ENCODE data around the gene SWSAP1. TPM values are rescaled to one million over a fixed set of nuclear protein-coding genes. Genes with fewer than 3 reads are reported as not detected.

Gene SWSAP1
- total RNA-seq, 4 donors from 2014 or later, result 1.6 to 3.7 (median 2.6) TPM

- Histone ChIP-seq H3K27ac (no peak overlapping the region), H3K36me3 (no peaks in the 10 kb centered on the region), H3K4me1 (peaks cover 51% of the 10 kb centered on the region), H3K27me3 (peaks cover 21% of the 10 kb centered on the region), H3K4me3 (peak overlapping the region; percentile 46), H3K9me3 (no peaks in the 10 kb centered on the region)
- WGBS, result under 1% methylated on average over 39 of the region's 65 CpGs
- no peak for TF ChIP-seq POLR2AphosphoS5 (IDR thresholded peaks at IDR 0.05)
- TF ChIP-seq, protein P1, sequence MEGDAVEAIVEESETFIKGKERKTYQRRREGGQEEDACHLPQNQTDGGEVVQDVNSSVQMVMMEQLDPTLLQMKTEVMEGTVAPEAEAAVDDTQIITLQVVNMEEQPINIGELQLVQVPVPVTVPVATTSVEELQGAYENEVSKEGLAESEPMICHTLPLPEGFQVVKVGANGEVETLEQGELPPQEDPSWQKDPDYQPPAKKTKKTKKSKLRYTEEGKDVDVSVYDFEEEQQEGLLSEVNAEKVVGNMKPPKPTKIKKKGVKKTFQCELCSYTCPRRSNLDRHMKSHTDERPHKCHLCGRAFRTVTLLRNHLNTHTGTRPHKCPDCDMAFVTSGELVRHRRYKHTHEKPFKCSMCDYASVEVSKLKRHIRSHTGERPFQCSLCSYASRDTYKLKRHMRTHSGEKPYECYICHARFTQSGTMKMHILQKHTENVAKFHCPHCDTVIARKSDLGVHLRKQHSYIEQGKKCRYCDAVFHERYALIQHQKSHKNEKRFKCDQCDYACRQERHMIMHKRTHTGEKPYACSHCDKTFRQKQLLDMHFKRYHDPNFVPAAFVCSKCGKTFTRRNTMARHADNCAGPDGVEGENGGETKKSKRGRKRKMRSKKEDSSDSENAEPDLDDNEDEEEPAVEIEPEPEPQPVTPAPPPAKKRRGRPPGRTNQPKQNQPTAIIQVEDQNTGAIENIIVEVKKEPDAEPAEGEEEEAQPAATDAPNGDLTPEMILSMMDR (IDR thresholded peaks at IDR 0.05), result peak; percentile 9 to 69
- peak in 1 of 2 donors; percentile 75 for DNase-seq (ENCODE audit: low spot score in 2 of 2)
Measured at GRCh38 chr19:11382898-11383705, 8.6 kb downstream of the SWSAP1 start.

DNA sequence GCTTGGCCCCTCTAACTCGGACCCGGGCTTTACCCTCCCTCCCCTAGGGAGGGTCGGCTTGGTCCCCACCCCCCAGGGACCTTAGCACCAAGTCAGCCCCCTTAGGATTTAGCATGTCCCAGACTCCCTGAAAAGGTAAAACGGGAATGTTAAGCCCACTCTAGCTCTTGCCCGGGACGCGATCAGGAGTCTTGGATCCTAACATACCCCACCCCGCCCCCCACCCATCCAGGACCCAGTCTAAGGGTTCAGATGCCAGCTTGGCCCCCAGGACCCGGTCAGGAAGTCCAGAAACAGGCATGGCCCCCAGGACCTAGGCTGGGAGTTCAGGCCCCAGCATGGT lies 9.2 kb downstream of the SWSAP1 start:
- Histone ChIP-seq H3K4me1 (peaks cover 46% of the 10 kb centered on the region), H3K9me3 (no peaks in the 10 kb centered on the region), H3K4me3 (peak overlapping the region; percentile 46), H3K27ac (no peak overlapping the region), H3K27me3 (peaks cover 21% of the 10 kb centered on the region), H3K36me3 (no peaks in the 10 kb centered on the region)
- TF ChIP-seq EP300 (IDR thresholded peaks at IDR 0.05) (no peak), POLR2A (IDR thresholded peaks at IDR 0.05) (no peak), POLR2AphosphoS5 (IDR thresholded peaks at IDR 0.05) (no peak)
- TF ChIP-seq, protein P1 (IDR thresholded peaks at IDR 0.05), result no peak
- no peak for DNase-seq (ENCODE audit: low spot score in 2 of 2)
- 0% methylated on average over 7 of the region's 9 CpGs for WGBS

DNA sequence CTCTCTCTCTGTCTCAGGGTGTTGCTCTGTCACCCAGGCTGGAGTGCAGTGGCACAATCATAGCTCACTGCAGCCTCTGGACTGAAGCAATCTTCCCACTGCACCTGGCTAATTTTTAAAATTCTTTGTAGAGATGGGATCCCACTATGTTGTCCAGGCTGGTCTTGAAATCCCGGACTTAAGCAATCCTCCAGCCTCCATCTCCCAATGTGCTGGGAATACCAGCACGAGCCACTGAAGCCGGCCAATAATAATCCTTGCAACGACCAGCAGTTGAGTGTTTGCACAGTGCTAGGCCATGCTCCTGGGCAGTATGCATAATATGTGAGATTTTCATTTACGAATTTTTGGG lies 10.3 kb downstream of the SWSAP1 start:
- Histone ChIP-seq H3K4me3 (no peak overlapping the region), H3K27me3 (peaks cover 21% of the 10 kb centered on the region), H3K9me3 (no peaks in the 10 kb centered on the region), H3K36me3 (no peaks in the 10 kb centered on the region), H3K27ac (no peak overlapping the region), H3K4me1 (peaks cover 46% of the 10 kb centered on the region)
- no peak for DNase-seq (ENCODE audit: low spot score in 2 of 2)
- TF ChIP-seq POLR2AphosphoS5 (IDR thresholded peaks at IDR 0.05) (no peak), POLR2A (IDR thresholded peaks at IDR 0.05) (no peak), EP300 (IDR thresholded peaks at IDR 0.05) (no peak)
- TF ChIP-seq, protein P1 (IDR thresholded peaks at IDR 0.05), result no peak
- 89% methylated on average over 5 of the region's 5 CpGs for WGBS

GRCh38 chr19:11387162-11388034 lies 12.9 kb downstream of the SWSAP1 start:
- TF ChIP-seq EP300 (IDR thresholded peaks at IDR 0.05) (no peak), POLR2A (IDR thresholded peaks at IDR 0.05) (no peak), POLR2AphosphoS5 (IDR thresholded peaks at IDR 0.05) (no peak)
- TF ChIP-seq, protein P1 (IDR thresholded peaks at IDR 0.05), result no peak
- Histone ChIP-seq H3K4me1 (peaks cover 22% of the 10 kb centered on the region), H3K4me3 (no peak overlapping the region), H3K27ac (no peak overlapping the region), H3K27me3 (peaks cover 15% of the 10 kb centered on the region), H3K9me3 (no peaks in the 10 kb centered on the region), H3K36me3 (no peaks in the 10 kb centered on the region)
- 71% methylated on average over 19 of the region's 19 CpGs for WGBS
- DNase-seq (ENCODE audit: low spot score in 2 of 2), result no peak

- whole genome bisulfite sequencing, result 91% methylated on average over 2 of the region's 2 CpGs
- no peaks in the 10 kb centered on the region for H3K4me1 ChIP-seq
- H3K27ac ChIP-seq, result no peak overlapping the region
- no peak for DNase-seq (ENCODE audit: low spot score in 2 of 2)
- H3K36me3 ChIP-seq, result no peaks in the 10 kb centered on the region
- H3K9me3 ChIP-seq, result no peaks in the 10 kb centered on the region
- TF ChIP-seq EP300 (IDR thresholded peaks at IDR 0.05), result no peak
- TF ChIP-seq, protein P1 (IDR thresholded peaks at IDR 0.05), result no peak
- no peak for TF ChIP-seq POLR2A (IDR thresholded peaks at IDR 0.05)
- TF ChIP-seq POLR2AphosphoS5 (IDR thresholded peaks at IDR 0.05), result no peak
- H3K4me3 ChIP-seq, result no peak overlapping the region
- peaks cover 4% of the 10 kb centered on the region for H3K27me3 ChIP-seq
Measured at GRCh38 chr19:11390359-11390758, 15.9 kb downstream of the SWSAP1 start.

Measured in suprapubic skin (tissue), 4 donors.